ENCODE results near the gene KIAA0930.

- TF ChIP-seq POLR2A (IDR thresholded peaks at IDR 0.05) (no peak), CTCF (IDR thresholded peaks at IDR 0.05) (no peak), EP300 (IDR thresholded peaks at IDR 0.05; ENCODE audit: low read depth) (no peak)
Measured at GRCh38 chr22:45155050-45155840, 85.4 kb downstream of the KIAA0930 start.
